HEK293T (cell line): ENCODE measurements around the gene CADPS2.

ENCODE experiments used
- CTCF ChIA-PET: fragments of 350-600 bp; formaldehyde crosslinking; extraction: SDS; loops from one replicate; lab custom pipeline; 2021; ENCODE audit warnings: antibody characterized with exemption, inconsistent platforms; lab: Yijun Ruan, JAX
- POLR2A ChIA-PET: fragments of 350-600 bp; formaldehyde crosslinking; extraction: SDS; loops from one replicate; lab custom pipeline; 2020; ENCODE audit warnings: antibody characterized with exemption, inconsistent platforms; lab: Yijun Ruan, JAX
- DNase-seq: peaks from one replicate; pipeline ENCODE4 v3.0.0; 2012; ENCODE audit warnings: mixed read lengths; ENCODE audit errors: extremely low spot score
- ARNT ChIP-seq: fragments of 450-650 bp; IDR thresholded peaks from 2 replicates; pipeline ENCODE4 v1.6.1; 2017; ENCODE audit warnings: mild to moderate bottlenecking
- BHLHE40 ChIP-seq: fragments of 450-650 bp; IDR thresholded peaks from 2 replicates; pipeline ENCODE4 v1.6.1; 2016; ENCODE audit warnings: mild to moderate bottlenecking, moderate library complexity, borderline replicate concordance
- CTBP1 ChIP-seq: fragments of 450-650 bp; IDR thresholded peaks from 2 replicates; pipeline ENCODE4 v1.6.1; 2016; ENCODE audit warnings: borderline replicate concordance
- ELF4 ChIP-seq: fragments of 450-650 bp; IDR thresholded peaks from 2 replicates; pipeline ENCODE4 v1.6.1; 2017; ENCODE audit warnings: antibody characterized with exemption
- FOXA1 ChIP-seq: fragments of 450-650 bp; IDR thresholded peaks from 2 replicates; pipeline ENCODE4 v1.6.1; 2016; ENCODE audit warnings: mild to moderate bottlenecking
- FOXK2 ChIP-seq: fragments of 450-650 bp; IDR thresholded peaks from 2 replicates; pipeline ENCODE4 v1.6.1; 2016; ENCODE audit warnings: mild to moderate bottlenecking
- FOXM1 ChIP-seq: fragments of 450-650 bp; IDR thresholded peaks from 2 replicates; pipeline ENCODE4 v1.6.1; 2017; ENCODE audit warnings: mild to moderate bottlenecking, borderline replicate concordance
- HDGF ChIP-seq: fragments of 450-650 bp; IDR thresholded peaks from 2 replicates; pipeline ENCODE4 v1.6.1; 2017; ENCODE audit warnings: antibody characterized with exemption, borderline replicate concordance
- L3MBTL2 ChIP-seq: fragments of 450-650 bp; conservative IDR thresholded peaks from 2 replicates; pipeline ENCODE4 v1.6.1; 2016; ENCODE audit warnings: mild to moderate bottlenecking
- LEF1 ChIP-seq: fragments of 450-650 bp; IDR thresholded peaks from 2 replicates; pipeline ENCODE4 v1.6.1; 2017; ENCODE audit warnings: mild to moderate bottlenecking, borderline replicate concordance
- NFRKB ChIP-seq: fragments of 450-650 bp; IDR thresholded peaks from 2 replicates; pipeline ENCODE4 v1.6.1; 2016; ENCODE audit warnings: mild to moderate bottlenecking, moderate library complexity
- PKNOX1 ChIP-seq: fragments of 450-650 bp; IDR thresholded peaks from 2 replicates; pipeline ENCODE4 v1.6.1; 2016
- SP1 ChIP-seq: fragments of 450-650 bp; IDR thresholded peaks from 2 replicates; pipeline ENCODE4 v1.6.1; 2017
- SUZ12 ChIP-seq: fragments of 450-650 bp; IDR thresholded peaks from 2 replicates; pipeline ENCODE4 v1.6.1; 2016; ENCODE audit warnings: mild to moderate bottlenecking
- TARDBP ChIP-seq: fragments of 450-650 bp; IDR thresholded peaks from 2 replicates; pipeline ENCODE4 v1.6.1; 2016
- ZNF384 ChIP-seq: fragments of 450-650 bp; IDR thresholded peaks from 2 replicates; pipeline ENCODE4 v1.6.1; 2016

CADPS2 gene

GRCh38 chr7:122864838-122865237 lies 21.4 kb downstream of the CADPS2 start:
- CTCF ChIA-PET = no interaction called here
- TF ChIP-seq FOXK2 = no peak
- TF ChIP-seq L3MBTL2 = no peak
- no peak for TF ChIP-seq SP1
- no peak for TF ChIP-seq NFRKB
- no peak for TF ChIP-seq ZNF384
- TF ChIP-seq SUZ12 = no peak
- no peak for TF ChIP-seq CTBP1
- no peak for TF ChIP-seq ARNT
- no peak for TF ChIP-seq BHLHE40
- no peak for TF ChIP-seq TARDBP
- TF ChIP-seq ELF4 = no peak
- TF ChIP-seq LEF1 = no peak
- TF ChIP-seq HDGF = no peak
- POLR2A ChIA-PET = no interaction called here
- DNase-seq = no peak

- no peak for TF ChIP-seq SP1
- no peak for TF ChIP-seq L3MBTL2
- no peak for TF ChIP-seq TARDBP
- no peak for TF ChIP-seq FOXK2
- no peak for TF ChIP-seq FOXM1
- no peak for TF ChIP-seq PKNOX1
- no peak for TF ChIP-seq LEF1
- TF ChIP-seq CTBP1 = no peak
- TF ChIP-seq ARNT = no peak
- no peak for TF ChIP-seq ELF4
- no peak for TF ChIP-seq BHLHE40
- TF ChIP-seq NFRKB = no peak
- POLR2A ChIA-PET = no interaction called here
- DNase-seq = no peak
- CTCF ChIA-PET = no interaction called here
Measured at GRCh38 chr7:122864016-122864415, 22.2 kb downstream of the CADPS2 start.

GRCh38 chr7:122858320-122858719 lies 27.9 kb downstream of the CADPS2 start:
- POLR2A ChIA-PET = no interaction called here
- CTCF ChIA-PET = interaction anchor here (0.9 kb wide), 1 partner anchor 9 kb away, joined by 5 read pairs; no protein-coding TSS in a partner anchor

GRCh38 chr7:122850528-122850927 lies 35.7 kb downstream of the CADPS2 start:
- no peak for TF ChIP-seq HDGF
- no peak for TF ChIP-seq BHLHE40
- no peak for TF ChIP-seq FOXM1
- no peak for TF ChIP-seq TARDBP
- no peak for TF ChIP-seq LEF1
- TF ChIP-seq L3MBTL2 = no peak
- no peak for TF ChIP-seq PKNOX1

More at GRCh38 chr7:122858320-122858719, 27.9 kb downstream of the CADPS2 start:
- no peak for TF ChIP-seq L3MBTL2
- no peak for TF ChIP-seq LEF1
- no peak for TF ChIP-seq CTBP1
- TF ChIP-seq ELF4 = no peak
- no peak for TF ChIP-seq BHLHE40
- TF ChIP-seq HDGF = no peak
- no peak for TF ChIP-seq FOXK2
- TF ChIP-seq NFRKB = no peak
- TF ChIP-seq SUZ12 = no peak
- no peak for TF ChIP-seq ZNF384
- TF ChIP-seq TARDBP = no peak
- no peak for TF ChIP-seq FOXA1
- no peak for TF ChIP-seq FOXM1
- TF ChIP-seq ARNT = no peak
- TF ChIP-seq SP1 = no peak
- no peak for DNase-seq

GRCh38 chr7:122849957-122850328 lies 36.3 kb downstream of the CADPS2 start:
- TF ChIP-seq CTBP1 (no peak), ARNT (no peak), ELF4 (no peak), SUZ12 (no peak), TARDBP (no peak), HDGF (no peak), FOXM1 (no peak), NFRKB (no peak), FOXA1 (no peak), PKNOX1 (no peak), BHLHE40 (no peak), FOXK2 (no peak), ZNF384 (no peak)
- DNase-seq = no peak
- POLR2A ChIA-PET = no interaction called here
- CTCF ChIA-PET = interaction anchor here (1.1 kb wide), 1 partner anchor 8 kb away, joined by 5 read pairs; no protein-coding TSS in a partner anchor

More at GRCh38 chr7:122850528-122850927, 35.7 kb downstream of the CADPS2 start:
- CTCF ChIA-PET = no interaction called here
- no peak for DNase-seq
- POLR2A ChIA-PET = no interaction called here

GRCh38 chr7:122849322-122849956 lies 36.8 kb downstream of the CADPS2 start:
- ChIA-PET POLR2A (no interaction called here), CTCF (interaction anchor here (1.1 kb wide), 1 partner anchor 8 kb away, joined by 5 read pairs; no protein-coding TSS in a partner anchor)
- no peak for TF ChIP-seq CTBP1
- no peak for TF ChIP-seq NFRKB
- no peak for TF ChIP-seq TARDBP
- no peak for TF ChIP-seq SP1
- no peak for TF ChIP-seq FOXK2
- no peak for TF ChIP-seq ELF4
- no peak for TF ChIP-seq FOXA1
- TF ChIP-seq HDGF = no peak
- DNase-seq = no peak
